Activated naive CD8-positive, alpha-beta T cell treated with anti-CD3 and anti-CD28 coated beads, Interleukin-2, amount 10 ng/mL, durations not matched to agents 7 days and 5 days (primary cell): Measurements from ENCODE around the gene IFTAP. TPM values are rescaled to one million over a fixed set of nuclear protein-coding genes. Genes with fewer than 3 reads are reported as not detected.

Experiments used
- ATAC-seq: fragments of 150-1000 bp; cut with Tn5 transposase; one replicate; pipeline ENCODE4 v1.10.0; 2021; ENCODE audit warnings: low read depth, moderate library complexity
- POLR2A ChIA-PET: fragments of 350-600 bp; sonication (Branson Sonifier 250); formaldehyde crosslinking; loops from one replicate; lab custom pipeline; 2021; ENCODE audit warnings: antibody characterized with exemption; lab: Charles Lee
- DNase-seq: peaks from one replicate; pipeline ENCODE4 v3.0.0; 2021
- H3K27ac Mint-ChIP-seq: one replicate; pipeline ENCODE4 v1.8.0; 2022; ENCODE audit warnings: mild to moderate bottlenecking, mixed read lengths
- H3K27me3 Mint-ChIP-seq: one replicate; pipeline ENCODE4 v1.8.0; 2022; ENCODE audit warnings: mild to moderate bottlenecking, moderate library complexity, mixed read lengths
- H3K36me3 Mint-ChIP-seq: one replicate; pipeline ENCODE4 v1.8.0; 2021; ENCODE audit warnings: mild to moderate bottlenecking, mixed read lengths
- H3K4me1 Mint-ChIP-seq: one replicate; pipeline ENCODE4 v1.8.0; 2021; ENCODE audit warnings: mixed read lengths
- H3K4me3 Mint-ChIP-seq: one replicate; pipeline ENCODE4 v1.8.0; 2022; ENCODE audit warnings: mild to moderate bottlenecking, moderate library complexity, mixed read lengths
- H3K9me3 Mint-ChIP-seq: one replicate; pipeline ENCODE4 v1.8.0; 2021; ENCODE audit warnings: mixed read lengths
- total RNA-seq, 2 experiments: library from RNA; stranded (reverse); gene quantifications; one replicate each; pipeline ENCODE4 v1.2.3, GENCODE V29; 2021

Gene IFTAP
- total RNA-seq, 2 experiments from 2014 or later, result 1.6 to 2.5 TPM

- DNase-seq (no peak), ATAC-seq (no peak)
- Mint-ChIP-seq H3K9me3 (no peaks in the 10 kb centered on the region), H3K4me1 (no peaks in the 10 kb centered on the region), H3K27ac (no peak overlapping the region), H3K36me3 (no peaks in the 10 kb centered on the region), H3K4me3 (no peak overlapping the region), H3K27me3 (peaks cover 26% of the 10 kb centered on the region)
- POLR2A ChIA-PET, result no interaction called here
Measured at GRCh38 chr11:36692704-36693103, 98.4 kb downstream of the IFTAP start.

- Mint-ChIP-seq H3K9me3 (no peaks in the 10 kb centered on the region), H3K27ac (no peak overlapping the region), H3K27me3 (peaks cover 26% of the 10 kb centered on the region), H3K4me1 (no peaks in the 10 kb centered on the region), H3K36me3 (no peaks in the 10 kb centered on the region), H3K4me3 (no peak overlapping the region)
- POLR2A ChIA-PET, result no interaction called here
- ATAC-seq (no peak), DNase-seq (no peak)
Measured at GRCh38 chr11:36693139-36693843, 99.0 kb downstream of the IFTAP start.

- POLR2A ChIA-PET, result no interaction called here
- Mint-ChIP-seq H3K36me3 (no peaks in the 10 kb centered on the region), H3K27me3 (peaks cover 20% of the 10 kb centered on the region), H3K9me3 (no peaks in the 10 kb centered on the region), H3K4me3 (no peak overlapping the region), H3K4me1 (no peaks in the 10 kb centered on the region), H3K27ac (no peak overlapping the region)
- DNase-seq (no peak), ATAC-seq (no peak)
Measured at GRCh38 chr11:36695111-36695510, 100.8 kb downstream of the IFTAP start.

GRCh38 chr11:36695571-36695970, 101.3 kb downstream of the IFTAP start:
- Mint-ChIP-seq H3K4me3 (no peak overlapping the region), H3K27me3 (peaks cover 20% of the 10 kb centered on the region), H3K36me3 (no peaks in the 10 kb centered on the region), H3K9me3 (no peaks in the 10 kb centered on the region), H3K27ac (no peak overlapping the region), H3K4me1 (no peaks in the 10 kb centered on the region)
- POLR2A ChIA-PET, result interaction anchor here (0.7 kb wide), 1 partner anchor 34 kb away, joined by 4 read pairs; no protein-coding TSS in a partner anchor
- ATAC-seq, result no peak
- no peak for DNase-seq

GRCh38 chr11:36696550-36696949, 102.2 kb downstream of the IFTAP start:
- ATAC-seq (no peak), DNase-seq (no peak)
- H3K27ac Mint-ChIP-seq, result no peak overlapping the region
- H3K4me1 Mint-ChIP-seq, result no peaks in the 10 kb centered on the region
- no peaks in the 10 kb centered on the region for H3K36me3 Mint-ChIP-seq
- POLR2A ChIA-PET, result no interaction called here
- H3K4me3 Mint-ChIP-seq, result no peak overlapping the region
- peaks cover 20% of the 10 kb centered on the region for H3K27me3 Mint-ChIP-seq
- H3K9me3 Mint-ChIP-seq, result no peaks in the 10 kb centered on the region

- Mint-ChIP-seq H3K27ac (no peak overlapping the region), H3K36me3 (no peaks in the 10 kb centered on the region), H3K27me3 (peaks cover 8% of the 10 kb centered on the region), H3K4me1 (no peaks in the 10 kb centered on the region), H3K9me3 (no peaks in the 10 kb centered on the region), H3K4me3 (no peak overlapping the region)
- ATAC-seq, result no peak
- DNase-seq, result no peak
- POLR2A ChIA-PET, result no interaction called here
Measured at GRCh38 chr11:36699271-36699670, 105.0 kb downstream of the IFTAP start.

- H3K9me3 Mint-ChIP-seq, result no peaks in the 10 kb centered on the region
- no peak overlapping the region for H3K27ac Mint-ChIP-seq
- no peaks in the 10 kb centered on the region for H3K4me1 Mint-ChIP-seq
- peaks cover 6% of the 10 kb centered on the region for H3K27me3 Mint-ChIP-seq
- POLR2A ChIA-PET, result no interaction called here
- no peak for DNase-seq
- H3K36me3 Mint-ChIP-seq, result no peaks in the 10 kb centered on the region
- no peak for ATAC-seq
- no peak overlapping the region for H3K4me3 Mint-ChIP-seq
Measured at GRCh38 chr11:36700246-36700645, 105.9 kb downstream of the IFTAP start.

- peaks cover 9% of the 10 kb centered on the region for H3K27me3 Mint-ChIP-seq
- no peaks in the 10 kb centered on the region for H3K4me1 Mint-ChIP-seq
- no peak overlapping the region for H3K4me3 Mint-ChIP-seq
- no peak for DNase-seq
- POLR2A ChIA-PET, result no interaction called here
- ATAC-seq, result no peak
- no peaks in the 10 kb centered on the region for H3K9me3 Mint-ChIP-seq
- no peak overlapping the region for H3K27ac Mint-ChIP-seq
- H3K36me3 Mint-ChIP-seq, result no peaks in the 10 kb centered on the region
Measured at GRCh38 chr11:36702330-36703054, 108.2 kb downstream of the IFTAP start.

- POLR2A ChIA-PET, result no interaction called here
- H3K36me3 Mint-ChIP-seq, result no peaks in the 10 kb centered on the region
Measured at GRCh38 chr11:36703055-36703404, 108.7 kb downstream of the IFTAP start.

More at GRCh38 chr11:36703055-36703404, 108.7 kb downstream of the IFTAP start:
- no peak overlapping the region for H3K4me3 Mint-ChIP-seq
- no peaks in the 10 kb centered on the region for H3K9me3 Mint-ChIP-seq
- no peaks in the 10 kb centered on the region for H3K4me1 Mint-ChIP-seq
- no peak overlapping the region for H3K27ac Mint-ChIP-seq
- ATAC-seq (no peak), DNase-seq (no peak)
- H3K27me3 Mint-ChIP-seq, result peaks cover 4% of the 10 kb centered on the region

Other genes with a start within 250 kb of the IFTAP start
- 10 to 100 TPM; 13.3 to 14.5 TPM for gene TRAF6, start 84.2 kb upstream of the IFTAP start, total RNA-seq
- gene RAG1, start 26.5 kb upstream of the IFTAP start, total RNA-seq, result under 1 TPM; 0.14 to 0.34 TPM
- not detected for gene RAG2, start 3.7 kb downstream of the IFTAP start, total RNA-seq